ENCODE results near the gene PLG. TPM values are rescaled to one million over a fixed set of nuclear protein-coding genes. Genes with fewer than 3 reads are reported as not detected.

The PLG gene
- total RNA-seq, 1 experiment from 2014 or later: 0.72 TPM

DNA sequence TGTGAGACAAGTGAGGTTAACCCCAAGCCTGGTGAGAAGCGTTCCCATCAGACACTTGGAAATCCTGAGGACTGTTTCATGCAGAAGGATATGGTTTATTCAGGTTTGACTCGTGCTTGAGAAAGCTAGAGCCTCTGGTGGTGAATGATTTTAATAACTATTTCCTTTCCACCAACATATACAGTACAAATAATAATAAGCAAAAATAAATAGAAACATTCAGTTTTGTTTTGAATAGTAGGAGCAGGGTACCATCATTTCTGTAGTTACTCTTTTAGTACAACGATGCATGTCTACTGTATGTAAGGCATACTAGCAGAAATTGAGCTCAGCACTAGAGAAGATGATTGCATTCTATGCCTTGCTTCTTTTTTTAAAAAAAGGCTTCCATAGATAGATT is 33.5 kb downstream of the PLG start (continued):
- TF ChIP-seq ARID4B (CRISPR knock-in tag; IDR thresholded peaks at IDR 0.05; ENCODE audit: borderline replicate concordance) (no peak), ATF1 (CRISPR knock-in tag; IDR thresholded peaks at IDR 0.05) (no peak), FOXJ3 (CRISPR knock-in tag; IDR thresholded peaks at IDR 0.05; ENCODE audit: borderline replicate concordance) (no peak), ZBTB43 (CRISPR knock-in tag; IDR thresholded peaks at IDR 0.05) (no peak)
- TF ChIP-seq, protein P1, sequence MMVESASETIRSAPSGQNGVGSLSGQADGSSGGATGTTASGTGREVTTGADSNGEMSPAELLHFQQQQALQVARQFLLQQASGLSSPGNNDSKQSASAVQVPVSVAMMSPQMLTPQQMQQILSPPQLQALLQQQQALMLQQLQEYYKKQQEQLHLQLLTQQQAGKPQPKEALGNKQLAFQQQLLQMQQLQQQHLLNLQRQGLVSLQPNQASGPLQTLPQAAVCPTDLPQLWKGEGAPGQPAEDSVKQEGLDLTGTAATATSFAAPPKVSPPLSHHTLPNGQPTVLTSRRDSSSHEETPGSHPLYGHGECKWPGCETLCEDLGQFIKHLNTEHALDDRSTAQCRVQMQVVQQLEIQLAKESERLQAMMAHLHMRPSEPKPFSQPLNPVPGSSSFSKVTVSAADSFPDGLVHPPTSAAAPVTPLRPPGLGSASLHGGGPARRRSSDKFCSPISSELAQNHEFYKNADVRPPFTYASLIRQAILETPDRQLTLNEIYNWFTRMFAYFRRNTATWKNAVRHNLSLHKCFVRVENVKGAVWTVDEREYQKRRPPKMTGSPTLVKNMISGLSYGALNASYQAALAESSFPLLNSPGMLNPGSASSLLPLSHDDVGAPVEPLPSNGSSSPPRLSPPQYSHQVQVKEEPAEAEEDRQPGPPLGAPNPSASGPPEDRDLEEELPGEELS (CRISPR knock-in tag; IDR thresholded peaks at IDR 0.05): no peak

GRCh38 chr6:160737934-160738333 is 35.9 kb downstream of the PLG start:
- ATAC-seq (no peak), DNase-seq (ENCODE audit: low spot score) (no peak)
- Mint-ChIP-seq H3K27ac (no peak overlapping the region), H3K9me3 (no peaks in the 10 kb centered on the region), H3K4me1 (no peaks in the 10 kb centered on the region), H3K36me3 (no peaks in the 10 kb centered on the region), H3K27me3 (ENCODE audit: low read depth) (peaks cover 3% of the 10 kb centered on the region; the same call in 1 of the 2 replicates), H3K4me3 (no peak overlapping the region)
- POLR2A ChIA-PET: no interaction called here
- TF ChIP-seq OVOL2 (CRISPR knock-in tag; IDR thresholded peaks at IDR 0.05; ENCODE audit: borderline replicate concordance) (no peak), E2F4 (CRISPR knock-in tag; IDR thresholded peaks at IDR 0.05; ENCODE audit: borderline replicate concordance, low read depth) (no peak), ATF3 (CRISPR knock-in tag; conservative IDR thresholded peaks at IDR 0.05) (no peak), MLX (CRISPR knock-in tag; IDR thresholded peaks at IDR 0.05) (no peak), FOXJ3 (CRISPR knock-in tag; IDR thresholded peaks at IDR 0.05; ENCODE audit: borderline replicate concordance) (no peak), ZSCAN18 (CRISPR knock-in tag; IDR thresholded peaks at IDR 0.05) (no peak), ATF1 (CRISPR knock-in tag; IDR thresholded peaks at IDR 0.05) (no peak), GABPB1 (CRISPR knock-in tag; IDR thresholded peaks at IDR 0.05) (no peak), ZNF423 (CRISPR knock-in tag; IDR thresholded peaks at IDR 0.05) (no peak)
- TF ChIP-seq, protein P2, sequence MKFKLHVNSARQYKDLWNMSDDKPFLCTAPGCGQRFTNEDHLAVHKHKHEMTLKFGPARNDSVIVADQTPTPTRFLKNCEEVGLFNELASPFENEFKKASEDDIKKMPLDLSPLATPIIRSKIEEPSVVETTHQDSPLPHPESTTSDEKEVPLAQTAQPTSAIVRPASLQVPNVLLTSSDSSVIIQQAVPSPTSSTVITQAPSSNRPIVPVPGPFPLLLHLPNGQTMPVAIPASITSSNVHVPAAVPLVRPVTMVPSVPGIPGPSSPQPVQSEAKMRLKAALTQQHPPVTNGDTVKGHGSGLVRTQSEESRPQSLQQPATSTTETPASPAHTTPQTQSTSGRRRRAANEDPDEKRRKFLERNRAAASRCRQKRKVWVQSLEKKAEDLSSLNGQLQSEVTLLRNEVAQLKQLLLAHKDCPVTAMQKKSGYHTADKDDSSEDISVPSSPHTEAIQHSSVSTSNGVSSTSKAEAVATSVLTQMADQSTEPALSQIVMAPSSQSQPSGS (CRISPR knock-in tag; IDR thresholded peaks at IDR 0.05; ENCODE audit: borderline replicate concordance, low read depth): no peak
- CTCF ChIA-PET: interaction anchor here (0.5 to 0.6 kb wide), 2 partner anchors 29 to 214 kb away, joined by 3 read pairs; no protein-coding TSS in a partner anchor
